HUES6 (cell line): ENCODE results near the gene SEMA3B.

Source experiments
- H3K27ac ChIP-seq: 2 replicates; pipeline ENCODE4 v1.7.0; 2013; ENCODE audit warnings: low read depth, mild to moderate bottlenecking, low read length, inconsistent platforms
- H3K27me3 ChIP-seq: 2 replicates; pipeline ENCODE4 v1.6.1; 2013; ENCODE audit warnings: low read length; ENCODE audit not compliant: control insufficient read depth, insufficient read depth
- H3K36me3 ChIP-seq: 2 replicates; pipeline ENCODE4 v1.6.1; 2013; ENCODE audit warnings: low read length; ENCODE audit not compliant: control insufficient read depth, insufficient read depth
- H3K4me1 ChIP-seq: 2 replicates; pipeline ENCODE4 v1.6.1; 2013; ENCODE audit warnings: low read length; ENCODE audit not compliant: control insufficient read depth, insufficient read depth
- H3K4me3 ChIP-seq: 2 replicates; pipeline ENCODE4 v1.5.1; 2013; ENCODE audit warnings: low read depth, low read length
- H3K9ac ChIP-seq: one replicate; pipeline ENCODE4 v1.6.1; 2013; ENCODE audit warnings: mild to moderate bottlenecking, low read length
- H3K9me3 ChIP-seq: 2 replicates; pipeline ENCODE4 v1.6.1; 2013; ENCODE audit warnings: low read depth, low read length; ENCODE audit not compliant: control insufficient read depth, insufficient read depth

The SEMA3B gene

GRCh38 chr3:50295553-50296431 is 26.8 kb downstream of the SEMA3B start:
- H3K9ac ChIP-seq: no peak overlapping the region
- no peak overlapping the region for H3K27ac ChIP-seq
- no peaks in the 10 kb centered on the region for H3K27me3 ChIP-seq

GRCh38 chr3:50296721-50297383 is 27.9 kb downstream of the SEMA3B start:
- H3K9ac ChIP-seq: no peak overlapping the region

More at GRCh38 chr3:50295553-50296431, 26.8 kb downstream of the SEMA3B start:
- H3K4me1 ChIP-seq: peaks cover 21% of the 10 kb centered on the region
- H3K9me3 ChIP-seq: no peaks in the 10 kb centered on the region
- H3K36me3 ChIP-seq: peaks cover 6% of the 10 kb centered on the region; the same call in 1 of the 2 replicates
- H3K4me3 ChIP-seq: no peak overlapping the region

GRCh38 chr3:50297384-50297775 is 28.4 kb downstream of the SEMA3B start:
- H3K36me3 ChIP-seq: peaks cover 6% of the 10 kb centered on the region; the same call in 1 of the 2 replicates
- no peaks in the 10 kb centered on the region for H3K9me3 ChIP-seq
- H3K4me1 ChIP-seq: peaks cover 22% of the 10 kb centered on the region
- H3K27me3 ChIP-seq: no peaks in the 10 kb centered on the region
- no peak overlapping the region for H3K4me3 ChIP-seq
- no peak overlapping the region for H3K27ac ChIP-seq
- no peak overlapping the region for H3K9ac ChIP-seq

More at GRCh38 chr3:50296721-50297383, 27.9 kb downstream of the SEMA3B start:
- H3K4me3 ChIP-seq: no peak overlapping the region
- no peak overlapping the region for H3K27ac ChIP-seq
- peaks cover 21% of the 10 kb centered on the region for H3K4me1 ChIP-seq
- no peaks in the 10 kb centered on the region for H3K9me3 ChIP-seq
- no peaks in the 10 kb centered on the region for H3K27me3 ChIP-seq
- H3K36me3 ChIP-seq: peaks cover 6% of the 10 kb centered on the region; the same call in 1 of the 2 replicates

GRCh38 chr3:50297896-50298725 is 29.2 kb downstream of the SEMA3B start:
- Histone ChIP-seq H3K27ac (no peak overlapping the region), H3K9me3 (no peaks in the 10 kb centered on the region), H3K36me3 (peaks cover 6% of the 10 kb centered on the region; the same call in 1 of the 2 replicates), H3K4me1 (peaks cover 25% of the 10 kb centered on the region), H3K9ac (peak overlapping the region; percentile 58), H3K27me3 (no peaks in the 10 kb centered on the region), H3K4me3 (peak overlapping the region; percentile 78)

GRCh38 chr3:50298836-50299637 is 30.1 kb downstream of the SEMA3B start, which contains the start of the genes HYAL3 and NAA80:
Gene HYAL3 (minus strand): TSS chr3:50299405. CDS start chr3:50295602, 3,803 bp downstream.
Gene NAA80 (minus strand): TSS chr3:50299405. CDS start chr3:50297463, 1,942 bp downstream.
- Histone ChIP-seq H3K9ac (peak within 1 kb of the TSS; percentile 65), H3K4me1 (peaks cover 28% of the 10 kb centered on the region), H3K27ac (peak within 1 kb of the TSS; percentile 55; the same call in 1 of the 2 replicates), H3K4me3 (peak within 1 kb of the TSS; percentile 78), H3K27me3 (no peaks in the 10 kb centered on the region), H3K9me3 (no peaks in the 10 kb centered on the region), H3K36me3 (peaks cover 6% of the 10 kb centered on the region; the same call in 1 of the 2 replicates)

- no peaks in the 10 kb centered on the region for H3K9me3 ChIP-seq
- peaks cover 28% of the 10 kb centered on the region for H3K4me1 ChIP-seq
- no peaks in the 10 kb centered on the region for H3K27me3 ChIP-seq
- peak overlapping the region; percentile 55; the same call in 1 of the 2 replicates for H3K27ac ChIP-seq
- H3K4me3 ChIP-seq: peak overlapping the region; percentile 56
- peak overlapping the region; percentile 65 for H3K9ac ChIP-seq
- H3K36me3 ChIP-seq: peaks cover 6% of the 10 kb centered on the region; the same call in 1 of the 2 replicates
These were observed 30.6 kb downstream of the SEMA3B start for GRCh38 chr3:50299638-50299928.

- H3K27ac ChIP-seq: peak overlapping the region; percentile 55; the same call in 1 of the 2 replicates
- H3K9me3 ChIP-seq: no peaks in the 10 kb centered on the region
- H3K4me1 ChIP-seq: peaks cover 28% of the 10 kb centered on the region
- no peaks in the 10 kb centered on the region for H3K27me3 ChIP-seq
- peak overlapping the region; percentile 56 for H3K4me3 ChIP-seq
- peak overlapping the region; percentile 65 for H3K9ac ChIP-seq
- H3K36me3 ChIP-seq: peaks cover 6% of the 10 kb centered on the region; the same call in 1 of the 2 replicates
These were observed 31.2 kb downstream of the SEMA3B start for GRCh38 chr3:50299929-50300680.

GRCh38 chr3:50300681-50301254 is 31.8 kb downstream of the SEMA3B start:
- Histone ChIP-seq H3K4me1 (peaks cover 28% of the 10 kb centered on the region), H3K36me3 (peaks cover 6% of the 10 kb centered on the region; the same call in 1 of the 2 replicates), H3K9me3 (peaks cover 2% of the 10 kb centered on the region; the same call in 1 of the 2 replicates), H3K4me3 (no peak overlapping the region), H3K9ac (no peak overlapping the region), H3K27me3 (no peaks in the 10 kb centered on the region), H3K27ac (no peak overlapping the region)
